OCI-LY7 (cell line): ENCODE measurements around the gene CEP290. TPM values are rescaled to one million over a fixed set of nuclear protein-coding genes. Genes with fewer than 3 reads are reported as not detected.

ENCODE experiments used
- BruUV-seq: library from RNA; stranded (reverse); fragments of 400-500 nt; replicated peaks from 2 replicates; lab custom pipeline; 2021; lab: Mats Ljungman, UMichigan
- CTCF ChIA-PET: fragments of 300-600 bp; sonication (Branson Sonifier 250); formaldehyde crosslinking; loops from one replicate; lab custom pipeline; 2022; ENCODE audit warnings: antibody characterized with exemption; ENCODE audit not compliant: unreplicated experiment; lab: Charles Lee
- POLR2A ChIA-PET: fragments of 300-600 bp; sonication (Branson Sonifier 250); formaldehyde crosslinking; loops from one replicate; lab custom pipeline; 2022; ENCODE audit warnings: antibody characterized with exemption; lab: Charles Lee
- DNase-seq: peaks from one replicate; pipeline ENCODE4 v3.0.0-alpha.2; 2015; ENCODE audit warnings: low spot score
- H2AFZ ChIP-seq: fragments of 200-600 bp; sonication (generic), shearing (Covaris generic); 2 replicates; pipeline ENCODE4 v1.6.1; 2014; ENCODE audit warnings: mild to moderate bottlenecking, antibody characterized with exemption, low read length, moderate library complexity
- H3K27ac ChIP-seq: fragments of 200-600 bp; sonication (generic); 2 replicates; pipeline ENCODE4 v1.5.1; 2014; ENCODE audit warnings: mixed run types, low read depth, mild to moderate bottlenecking, moderate library complexity, low read length, inconsistent platforms; ENCODE audit not compliant: poor library complexity, severe bottlenecking
- H3K36me3 ChIP-seq: fragments of 200-600 bp; sonication (generic); 2 replicates; pipeline ENCODE4 v1.6.1; 2014; ENCODE audit warnings: mild to moderate bottlenecking, antibody characterized with exemption, low read length, moderate library complexity, mixed read lengths; ENCODE audit not compliant: insufficient read depth
- H3K4me1 ChIP-seq: fragments of 200-600 bp; sonication (generic); 2 replicates; pipeline ENCODE4 v1.5.1; 2014; ENCODE audit warnings: mild to moderate bottlenecking, low read length; ENCODE audit not compliant: insufficient read depth, poor library complexity, severe bottlenecking
- H3K4me2 ChIP-seq: fragments of 200-600 bp; sonication (generic); 2 replicates; pipeline ENCODE4 v1.6.1; 2014; ENCODE audit warnings: mild to moderate bottlenecking, low read length
- H3K4me3 ChIP-seq: fragments of 200-600 bp; sonication (generic); 2 replicates; pipeline ENCODE4 v1.5.1; 2014; ENCODE audit warnings: mild to moderate bottlenecking, low read depth, low read length; ENCODE audit not compliant: poor library complexity, severe bottlenecking
- H3K79me2 ChIP-seq: fragments of 200-600 bp; sonication (generic); 2 replicates; pipeline ENCODE4 v1.6.1; 2016; ENCODE audit warnings: low read depth, mild to moderate bottlenecking, low read length, moderate library complexity, mixed read lengths; ENCODE audit not compliant: insufficient read depth
- H3K9me2 ChIP-seq: fragments of 200-600 bp; sonication (generic); 2 replicates; pipeline ENCODE4 v1.6.1; 2016; ENCODE audit warnings: mild to moderate bottlenecking, low read length, mixed read lengths; ENCODE audit not compliant: insufficient read depth
- H3K9me3 ChIP-seq: fragments of 200-600 bp; sonication (generic); 2 replicates; pipeline ENCODE4 v1.6.1; 2014; ENCODE audit warnings: mild to moderate bottlenecking, mixed run types, low read length, mixed read lengths
- H4K20me1 ChIP-seq: fragments of 200-600 bp; sonication (generic); 2 replicates; pipeline ENCODE4 v1.6.1; 2014; ENCODE audit warnings: mild to moderate bottlenecking, antibody characterized with exemption, low read length, moderate library complexity, mixed read lengths; ENCODE audit not compliant: insufficient read depth
- EZH2phosphoT487 ChIP-seq: fragments of 200-600 bp; sonication (generic); IDR thresholded peaks from 2 replicates; pipeline ENCODE4 v1.6.1; 2018; ENCODE audit warnings: low read depth, borderline replicate concordance, mild to moderate bottlenecking, mixed run types, antibody characterized with exemption, low read length, moderate library complexity, mixed read lengths
- intact Hi-C: fragments of 100-400 bp; cut with micrococcal nuclease; formaldehyde crosslinking; loops from one replicate; pipeline ENCODE4 v1.10.0; 2022; ENCODE audit not compliant: unreplicated experiment
- total RNA-seq, 2 experiments: library from RNA; depleted of rRNA in 1 of 2; stranded (reverse); fragments of >200 nt in 1 of 2; shearing (Covaris generic) in 1 of 2; gene quantifications; 2 replicates each; pipeline ENCODE4 v1.2.3, GENCODE V29; 2014 to 2022
- TF ChIP-seq, protein P1 (sequence below): fragments of 200-600 bp; sonication (generic); conservative IDR thresholded peaks from 2 replicates; pipeline ENCODE4 v1.5.1; 2014; ENCODE audit warnings: mild to moderate bottlenecking, antibody characterized with exemption, low read length, moderate library complexity, mixed read lengths

CEP290 gene
- total RNA-seq, 2 experiments from 2014 or later = 12.6 to 22.4 TPM

DNA sequence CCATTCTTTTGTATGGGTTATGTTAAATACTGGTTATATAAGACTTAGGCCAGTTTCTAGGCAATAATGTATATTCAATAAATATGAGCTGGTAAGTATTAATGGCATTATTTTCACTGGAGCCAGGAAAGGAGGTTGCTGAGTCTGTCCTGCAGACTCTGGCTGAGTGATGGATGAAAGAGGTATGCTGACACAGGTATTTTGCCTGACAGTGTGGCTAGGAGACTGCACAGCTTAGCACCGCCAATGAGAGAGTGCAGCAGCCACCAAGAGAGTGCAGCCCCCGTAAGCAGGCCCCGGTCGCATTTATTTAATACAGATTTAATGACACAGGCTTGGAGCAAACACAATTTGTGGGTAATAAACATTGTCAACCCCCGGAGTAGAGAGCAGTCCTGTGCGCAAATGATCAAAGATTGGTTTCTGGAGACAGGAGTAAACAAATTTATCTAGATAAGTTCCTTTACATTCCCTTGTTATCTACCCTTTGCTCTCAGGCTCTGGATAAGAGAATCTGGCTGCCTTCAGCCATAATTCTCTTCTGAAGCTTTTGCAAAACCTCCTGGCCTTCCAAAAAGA, 37.6 kb upstream of the CEP290 start:
- no peaks in the 10 kb centered on the region for H3K4me1 ChIP-seq
- no peak overlapping the region for H3K4me2 ChIP-seq
- no peaks in the 10 kb centered on the region for H4K20me1 ChIP-seq
- no peak for TF ChIP-seq EZH2phosphoT487
- TF ChIP-seq, protein P1, sequence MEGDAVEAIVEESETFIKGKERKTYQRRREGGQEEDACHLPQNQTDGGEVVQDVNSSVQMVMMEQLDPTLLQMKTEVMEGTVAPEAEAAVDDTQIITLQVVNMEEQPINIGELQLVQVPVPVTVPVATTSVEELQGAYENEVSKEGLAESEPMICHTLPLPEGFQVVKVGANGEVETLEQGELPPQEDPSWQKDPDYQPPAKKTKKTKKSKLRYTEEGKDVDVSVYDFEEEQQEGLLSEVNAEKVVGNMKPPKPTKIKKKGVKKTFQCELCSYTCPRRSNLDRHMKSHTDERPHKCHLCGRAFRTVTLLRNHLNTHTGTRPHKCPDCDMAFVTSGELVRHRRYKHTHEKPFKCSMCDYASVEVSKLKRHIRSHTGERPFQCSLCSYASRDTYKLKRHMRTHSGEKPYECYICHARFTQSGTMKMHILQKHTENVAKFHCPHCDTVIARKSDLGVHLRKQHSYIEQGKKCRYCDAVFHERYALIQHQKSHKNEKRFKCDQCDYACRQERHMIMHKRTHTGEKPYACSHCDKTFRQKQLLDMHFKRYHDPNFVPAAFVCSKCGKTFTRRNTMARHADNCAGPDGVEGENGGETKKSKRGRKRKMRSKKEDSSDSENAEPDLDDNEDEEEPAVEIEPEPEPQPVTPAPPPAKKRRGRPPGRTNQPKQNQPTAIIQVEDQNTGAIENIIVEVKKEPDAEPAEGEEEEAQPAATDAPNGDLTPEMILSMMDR = no peak
- no peaks in the 10 kb centered on the region for H3K9me2 ChIP-seq
- no peak overlapping the region for H2AFZ ChIP-seq
- no peak overlapping the region for H3K27ac ChIP-seq
- DNase-seq = no peak
- POLR2A ChIA-PET = interaction anchor here (2.1 kb wide), 1 partner anchor 33 kb away, joined by 5 read pairs; no protein-coding TSS in a partner anchor
- H3K4me3 ChIP-seq = no peak overlapping the region
- no peaks in the 10 kb centered on the region for H3K9me3 ChIP-seq
- intact Hi-C loops = no loop called here
- no peaks in the 10 kb centered on the region for H3K79me2 ChIP-seq
- CTCF ChIA-PET = no interaction called here
- peaks cover 46% of the 10 kb centered on the region for H3K36me3 ChIP-seq
- BruUV-seq = no TSS peak

DNA sequence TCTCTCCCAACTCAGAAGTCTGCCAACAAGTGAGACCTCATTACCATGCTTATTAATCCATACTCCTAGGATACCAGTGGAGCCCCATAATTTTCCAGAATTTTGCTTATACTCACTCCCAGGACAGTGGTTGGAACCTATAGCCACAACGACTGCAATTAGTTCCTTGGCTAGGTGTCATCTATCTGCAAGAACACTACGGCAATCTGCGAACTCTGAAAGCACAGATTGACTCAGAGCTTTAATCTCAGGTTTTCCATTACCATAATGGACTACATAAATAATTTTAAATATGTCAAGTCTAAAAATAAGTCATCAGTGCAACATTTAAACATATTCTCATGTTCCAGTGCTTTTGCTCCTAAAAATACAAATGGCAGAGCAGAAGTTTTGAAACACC, 33.7 kb upstream of the CEP290 start:
- DNase-seq = no peak
- no peaks in the 10 kb centered on the region for H3K9me2 ChIP-seq
- CTCF ChIA-PET = no interaction called here
- H3K4me1 ChIP-seq = peaks cover 11% of the 10 kb centered on the region
- no TSS peak for BruUV-seq
- TF ChIP-seq EZH2phosphoT487 = no peak
- TF ChIP-seq, protein P1 = no peak
- no peaks in the 10 kb centered on the region for H3K79me2 ChIP-seq
- H3K36me3 ChIP-seq = peaks cover 73% of the 10 kb centered on the region
- H2AFZ ChIP-seq = no peak overlapping the region
- no peaks in the 10 kb centered on the region for H4K20me1 ChIP-seq
- no peak overlapping the region for H3K27ac ChIP-seq
- H3K9me3 ChIP-seq = no peaks in the 10 kb centered on the region
- intact Hi-C loops = no loop called here
- POLR2A ChIA-PET = no interaction called here
- no peak overlapping the region for H3K4me3 ChIP-seq
- H3K4me2 ChIP-seq = no peak overlapping the region

DNA sequence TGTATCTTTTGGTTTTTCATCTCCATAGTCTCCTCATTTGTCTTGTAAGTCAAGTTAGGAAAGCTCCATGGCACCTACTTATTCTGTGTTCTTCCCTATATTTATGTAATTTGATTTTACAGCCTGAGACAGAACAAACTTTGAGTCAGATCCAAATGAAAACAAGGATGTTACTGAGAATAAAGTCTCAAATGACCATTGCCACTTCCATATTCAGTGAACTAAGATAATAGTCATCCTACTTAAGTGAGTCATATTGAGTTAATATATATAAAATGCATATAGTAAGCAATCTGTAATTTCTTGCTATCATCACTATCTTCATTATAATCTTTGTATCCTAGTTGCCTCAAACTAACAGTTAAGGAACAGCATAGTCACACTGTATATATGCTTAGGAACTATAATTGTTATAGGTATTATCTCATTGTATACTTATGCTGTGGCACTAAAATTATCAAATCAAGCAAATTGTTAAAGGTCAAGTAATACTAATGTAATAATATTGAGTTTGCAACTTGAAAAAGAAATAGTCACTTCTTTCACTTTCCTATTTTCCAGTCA, 31.0 kb upstream of the CEP290 start:
- CTCF ChIA-PET = no interaction called here
- no TSS peak for BruUV-seq
- intact Hi-C loops = no loop called here

More for the DNA sequence above, 31.0 kb upstream of the CEP290 start:
- H2AFZ ChIP-seq = no peak overlapping the region
- POLR2A ChIA-PET = no interaction called here
- peaks cover 11% of the 10 kb centered on the region for H3K4me1 ChIP-seq
- H3K79me2 ChIP-seq = no peaks in the 10 kb centered on the region
- TF ChIP-seq, protein P1 = no peak
- no peak for TF ChIP-seq EZH2phosphoT487
- no peaks in the 10 kb centered on the region for H3K9me3 ChIP-seq
- no peak overlapping the region for H3K4me2 ChIP-seq
- H3K9me2 ChIP-seq = no peaks in the 10 kb centered on the region
- no peak overlapping the region for H3K4me3 ChIP-seq
- H3K36me3 ChIP-seq = peaks cover 81% of the 10 kb centered on the region
- DNase-seq = no peak
- no peak overlapping the region for H3K27ac ChIP-seq
- H4K20me1 ChIP-seq = no peaks in the 10 kb centered on the region
